H1 (cell line): Measurements from ENCODE around the gene GMPPA. TPM values are rescaled to one million over a fixed set of nuclear protein-coding genes. Genes with fewer than 3 reads are reported as not detected.

Experiments used
- CTCF ChIA-PET: fragments of 300-600 bp; sonication (Branson Sonifier 250); formaldehyde crosslinking; loops from one replicate; lab custom pipeline; 2021; ENCODE audit not compliant: partially characterized antibody; lab: Charles Lee
- POLR2A ChIA-PET: fragments of 300-600 bp; sonication (Branson Sonifier 250); formaldehyde crosslinking; loops from one replicate; lab custom pipeline; 2021; ENCODE audit warnings: inconsistent platforms; ENCODE audit not compliant: partially characterized antibody; lab: Charles Lee
- DNase-seq, 2 experiments: peaks; one replicate each; pipeline versions ENCODE4 v3.0.0 to v3.0.0-alpha.2; 2010 to 2022; ENCODE audit warnings: low spot score in 2 of 2, low read depth in 1 of 2, mixed read lengths in 1 of 2
- FAIRE-seq: peaks from 2 replicates; lab custom pipeline; 2011; peaks lifted over from hg19 to GRCh38; lab: Jason Lieb, UNC
- H2AFZ ChIP-seq: 2 replicates; pipeline ENCODE4 v1.8.1; 2012; ENCODE audit warnings: low read length, inconsistent platforms
- H2AK5ac ChIP-seq: 2 replicates; pipeline ENCODE4 v1.6.1; 2013; ENCODE audit warnings: low read depth, low read length
- H2BK120ac ChIP-seq: replicated peaks from 2 replicates; pipeline ENCODE3; 2013; ENCODE audit warnings: low read depth, low read length, inconsistent platforms
- H2BK12ac ChIP-seq: 2 replicates; pipeline ENCODE4 v1.6.1; 2013; ENCODE audit warnings: low read depth, low read length
- H2BK15ac ChIP-seq: 2 replicates; pipeline ENCODE4 v1.6.1; 2013; ENCODE audit warnings: low read length
- H2BK20ac ChIP-seq: 2 replicates; pipeline ENCODE4 v1.6.1; 2013; ENCODE audit warnings: low read length
- H2BK5ac ChIP-seq: 2 replicates; pipeline ENCODE4 v1.6.1; 2013; ENCODE audit warnings: low read depth, low read length
- H3K14ac ChIP-seq: 2 replicates; pipeline ENCODE4 v1.6.1; 2013; ENCODE audit warnings: inconsistent platforms; ENCODE audit not compliant: insufficient read length
- H3K18ac ChIP-seq: 2 replicates; pipeline ENCODE4 v1.6.1; 2013; ENCODE audit warnings: low read length; ENCODE audit errors: extremely low read depth
- H3K23ac ChIP-seq: 2 replicates; pipeline ENCODE4 v1.6.1; 2013; ENCODE audit warnings: inconsistent platforms; ENCODE audit not compliant: insufficient read length
- H3K23me2 ChIP-seq: 2 replicates; pipeline ENCODE4 v1.6.1; 2013; ENCODE audit warnings: low read depth, low read length
- H3K27ac ChIP-seq: 2 replicates; pipeline ENCODE4 v1.6.1; 2011; ENCODE audit warnings: low read depth, low read length, inconsistent platforms
- H3K27me3 ChIP-seq, 4 experiments: replicated peaks in 1 of 4; 1 replicate in 1 of 4; 2 replicates in 3 of 4; pipeline versions ENCODE4 v1.6.1 to v1.8.1; 2011 to 2013; ENCODE audit warnings: low read length in 3 of 4, mild to moderate bottlenecking in 3 of 4, inconsistent platforms in 2 of 4, mixed read lengths in 2 of 4, moderate library complexity in 1 of 4; ENCODE audit not compliant: control insufficient read depth in 3 of 4, insufficient read depth in 3 of 4; ENCODE audit errors: extremely low read depth in 1 of 4
- H3K36me3 ChIP-seq, 4 experiments: 2 replicates each; pipeline versions ENCODE4 v1.6.1 to v1.8.1; 2011 to 2013; ENCODE audit warnings: mild to moderate bottlenecking in 4 of 4, low read length in 3 of 4, moderate library complexity in 2 of 4, control low read depth in 1 of 4, inconsistent platforms in 1 of 4; ENCODE audit not compliant: insufficient read depth in 4 of 4, control insufficient read depth in 2 of 4
- H3K4ac ChIP-seq: replicated peaks from 2 replicates; pipeline ENCODE3; 2013; ENCODE audit warnings: low read length, low read depth, mixed read lengths, inconsistent platforms; ENCODE audit not compliant: insufficient read length
- H3K4me1 ChIP-seq, 4 experiments: replicated peaks in 1 of 4; 1 replicate in 1 of 4; 2 replicates in 3 of 4; pipeline versions ENCODE4 v1.6.1 to v1.8.1; 2011 to 2013; ENCODE audit warnings: low read length in 3 of 4, inconsistent platforms in 2 of 4, mixed read lengths in 1 of 4; ENCODE audit not compliant: insufficient read depth in 4 of 4, control insufficient read depth in 3 of 4
- H3K4me2 ChIP-seq, 2 experiments: 2 replicates each; pipeline versions ENCODE4 v1.6.1 to v1.8.1; 2011 to 2013; ENCODE audit warnings: low read depth in 2 of 2, low read length in 2 of 2, control low read depth in 1 of 2, inconsistent platforms in 1 of 2, mild to moderate bottlenecking in 1 of 2; ENCODE audit not compliant: insufficient read depth in 1 of 2
- H3K4me3 ChIP-seq, 4 experiments: fragments of 200-600, 300-600 bp in 1 of 4; sonication (generic), shearing (Covaris generic), sonication (Bioruptor Twin) in 1 of 4; 2 replicates each; pipeline versions ENCODE4 v1.5.1 to v1.8.1; 2011 to 2016; ENCODE audit warnings: low read length in 4 of 4, low read depth in 3 of 4, control low read depth in 2 of 4, inconsistent platforms in 2 of 4, mild to moderate bottlenecking in 2 of 4, mixed read lengths in 1 of 4, moderate library complexity in 1 of 4; ENCODE audit not compliant: insufficient read depth in 2 of 4; ENCODE audit errors: extremely low read depth in 1 of 4
- H3K56ac ChIP-seq: replicated peaks from 2 replicates; pipeline ENCODE3; 2013; ENCODE audit warnings: low read depth, mild to moderate bottlenecking, mixed read lengths, low read length, inconsistent platforms; ENCODE audit not compliant: insufficient read length
- H3K79me1 ChIP-seq: 2 replicates; pipeline ENCODE4 v1.6.1; 2013; ENCODE audit warnings: low read depth, low read length, control low read depth
- H3K79me2 ChIP-seq, 2 experiments: 2 replicates each; pipeline versions ENCODE4 v1.6.1 to v1.8.1; 2012 to 2013; ENCODE audit warnings: low read length in 2 of 2, mild to moderate bottlenecking in 2 of 2, inconsistent platforms in 1 of 2; ENCODE audit not compliant: insufficient read depth in 2 of 2, control insufficient read depth in 1 of 2
- H3K9ac ChIP-seq, 4 experiments: replicated peaks in 1 of 4; 1 replicate in 1 of 4; 2 replicates in 3 of 4; pipeline versions ENCODE4 v1.6.1 to v1.8.1; 2011 to 2013; ENCODE audit warnings: low read depth in 3 of 4, low read length in 3 of 4, control low read depth in 2 of 4, mild to moderate bottlenecking in 2 of 4, moderate library complexity in 2 of 4, inconsistent platforms in 1 of 4; ENCODE audit errors: extremely low read depth in 1 of 4
- H3K9me3 ChIP-seq, 2 experiments: 2 replicates each; pipeline versions ENCODE4 v1.6.1 to v1.8.1; 2012 to 2013; ENCODE audit warnings: mild to moderate bottlenecking in 2 of 2, moderate library complexity in 2 of 2, control low read depth in 1 of 2, inconsistent platforms in 1 of 2, low read depth in 1 of 2, low read length in 1 of 2, mixed read lengths in 1 of 2; ENCODE audit not compliant: insufficient read depth in 2 of 2
- H4K20me1 ChIP-seq, 2 experiments: replicated peaks in 1 of 2; 2 replicates each; pipeline versions ENCODE3 to v1.8.1; 2011 to 2013; ENCODE audit warnings: inconsistent platforms in 2 of 2, low read length in 2 of 2, mild to moderate bottlenecking in 1 of 2; ENCODE audit not compliant: insufficient read depth in 2 of 2, control insufficient read depth in 1 of 2
- H4K5ac ChIP-seq: 2 replicates; pipeline ENCODE4 v1.6.1; 2013; ENCODE audit warnings: low read length, low read depth, mixed read lengths, inconsistent platforms; ENCODE audit not compliant: insufficient read length
- H4K8ac ChIP-seq: 2 replicates; pipeline ENCODE4 v1.8.0; 2013; ENCODE audit warnings: mild to moderate bottlenecking, moderate library complexity, low read length, inconsistent platforms; ENCODE audit not compliant: insufficient read depth; ENCODE audit errors: extremely low read depth
- H4K91ac ChIP-seq: replicated peaks from 2 replicates; pipeline ENCODE3; 2013; ENCODE audit warnings: low read length, mixed read lengths, inconsistent platforms; ENCODE audit not compliant: insufficient read length
- ATF2 ChIP-seq: IDR thresholded peaks from 2 replicates; pipeline ENCODE4 v1.6.1; 2012; ENCODE audit warnings: low read length, inconsistent platforms
- CTBP2 ChIP-seq: IDR thresholded peaks from 2 replicates; pipeline ENCODE4 v1.7.0; 2011; ENCODE audit warnings: borderline replicate concordance, mild to moderate bottlenecking, moderate library complexity, mixed read lengths, low read length; ENCODE audit not compliant: insufficient read depth, insufficient read length
- NANOG ChIP-seq: IDR thresholded peaks from 2 replicates; pipeline ENCODE4 v1.6.1; 2011; ENCODE audit warnings: low read length, low read depth, mild to moderate bottlenecking, inconsistent platforms; ENCODE audit not compliant: insufficient read depth, poor library complexity, severe bottlenecking
- SIRT6 ChIP-seq: IDR thresholded peaks from one replicate; pipeline ENCODE4 v1.7.1; 2012; ENCODE audit warnings: low read length, inconsistent platforms
- SIX5 ChIP-seq: IDR thresholded peaks from 2 replicates; pipeline ENCODE4 v1.6.1; 2011; ENCODE audit warnings: mild to moderate bottlenecking, low read depth, low read length
- TAF7 ChIP-seq: optimal IDR thresholded peaks from 2 replicates; pipeline ENCODE3; 2011; ENCODE audit warnings: low read depth, mild to moderate bottlenecking, inconsistent platforms, low read length, moderate library complexity, borderline replicate concordance
- TBP ChIP-seq: IDR thresholded peaks from 2 replicates; pipeline ENCODE4 v1.6.1; 2011; ENCODE audit warnings: low read depth, low read length, improper control_type of control experiment
- YY1 ChIP-seq: IDR thresholded peaks from 2 replicates; pipeline ENCODE4 v1.6.1; 2011; ENCODE audit warnings: low read depth, mild to moderate bottlenecking, low read length
- WGBS, 2 experiments: shearing (Covaris generic) in 1 of 2; methylation state at CpG; one replicate each; pipeline versions ENCODE4 v1.1.6 to v1.1.7; 2013 to 2015; ENCODE audit warnings: low lambda C conversion rate in 2 of 2, mixed read lengths in 2 of 2, inconsistent platforms in 1 of 2, low coverage in 1 of 2, missing lambda C conversion rate in 1 of 2; ENCODE audit not compliant: insufficient replicate concordance in 2 of 2, insufficient coverage in 1 of 2, insufficient read length in 1 of 2; ENCODE audit errors: extremely low coverage in 1 of 2, missing lambda C conversion rate in 1 of 2; 5-methylcytosine and 5-hydroxymethylcytosine counted together
- polyA plus RNA-seq, 7 experiments: library from polyadenylated mRNA; depleted of rRNA in 3 of 7; stranded (reverse) in 5 of 7; unstranded in 2 of 7; fragments of >200 nt in 5 of 7; fragments of 200-250 nt in 2 of 7; gene quantifications; 1 replicate in 5 of 7; 2 replicates in 1 of 7; 4 replicates in 1 of 7; pipeline versions ENCODE4 v1.2.1 to v1.2.3, GENCODE V29; 2011 to 2013; ENCODE audit warnings: missing spikeins in 2 of 7, mixed read lengths in 2 of 7
- total RNA-seq: library from RNA; stranded (reverse); fragmentation: NEBNext Ultra II Directional; extraction: Animal tissue kit (Norgen Biotek cat#: 25700); gene quantifications from 2 replicates; pipeline ENCODE4 v1.2.1, GENCODE V29; 2021

The GMPPA gene
- total and polyA plus RNA-seq, 2 of the 8 experiments (the other 6 are each of a cell fraction or from before 2014, with no cell fraction given) = 34.3 to 98.8 TPM

GRCh38 chr2:219476652-219477151 is 22.0 kb upstream of the GMPPA start:
- H2AFZ ChIP-seq = no peak overlapping the region
- H2AK5ac ChIP-seq = no peak overlapping the region
- TF ChIP-seq YY1 (no peak; the same call in 1 of the 2 replicates), SIRT6 (no peak), NANOG (no peak), TAF7 (no peak), SIX5 (no peak), CTBP2 (no peak), TBP (no peak; the same call in 1 of the 2 replicates), ATF2 (no peak)

More at GRCh38 chr2:219476652-219477151, 22.0 kb upstream of the GMPPA start:
- ChIA-PET POLR2A (interaction anchor here (0.7 to 2.8 kb wide), 19 partner anchors 9 to 88 kb away, joined by 3 to 17 read pairs (median 5); partner anchors contain the start of gene GMPPA), CTCF (interaction anchor here (0.8 to 113.1 kb wide), 7 partner anchors 13 to 198 kb away, joined by 3 to 7248 read pairs (median 4); partner anchors contain the start of genes ASIC4, CHPF, DES and GMPPA)
- FAIRE-seq (no peak), DNase-seq (peak in 1 of 2 experiments; percentile 95)
- Histone ChIP-seq H3K9me3 (no peaks in the 10 kb centered on the region), H3K4ac (no peak overlapping the region), H4K5ac (peak overlapping the region; percentile 89), H2BK120ac (no peak overlapping the region), H3K9ac (no peak overlapping the region; a peak in 1 of 7 replicates), H4K8ac (peak overlapping the region; percentile 66; the same call in 1 of the 2 replicates), H2BK5ac (peak overlapping the region; percentile 61; the same call in 1 of the 2 replicates), H3K4me1 (peaks cover 0 to 13% (median 6%) of the 10 kb centered on the region in 4 experiments; a peak in 5 of 7 replicates), H3K23ac (no peak overlapping the region), H3K79me1 (no peaks in the 10 kb centered on the region; the same call in 1 of the 2 replicates), H3K14ac (no peak overlapping the region), H3K56ac (no peak overlapping the region), H3K27me3 (0 out of 7 replicates have a peak, but pooled peaks cover 0 to 2% (median 0%) of the 10 kb centered on the region in 4 experiments), H3K36me3 (no peaks in the 10 kb centered on the region), H3K4me2 (peak overlapping the region; percentile 71 to 80), H4K91ac (peak overlapping the region; percentile 25), H3K18ac (peak overlapping the region; percentile 98; the same call in 1 of the 2 replicates), H3K27ac (no peak overlapping the region; the same call in 1 of the 2 replicates), H3K4me3 (peak overlapping the region; percentile 29 to 57 (median 36)), H3K23me2 (no peaks in the 10 kb centered on the region), H2BK20ac (no peak overlapping the region), H4K20me1 (peaks cover 0 to 2% of the 10 kb centered on the region in 2 experiments), H2BK15ac (peak overlapping the region; percentile 74; the same call in 1 of the 2 replicates), H3K79me2 (no peaks in the 10 kb centered on the region), H2BK12ac (peak overlapping the region; percentile 80; the same call in 1 of the 2 replicates)
- 2% methylated on average over 10 of the region's 16 CpGs; no CpG with 5 or more reads in 1 of the 2 experiments for WGBS, 2 experiments
